Mesothelial cell of epicardium (in vitro differentiated cells): ENCODE measurements around the gene PVALEF. TPM values are rescaled to one million over a fixed set of nuclear protein-coding genes. Genes with fewer than 3 reads are reported as not detected.

Experiments used
- DNase-seq, 2 experiments: peaks; one replicate each; pipeline ENCODE4 v3.0.0; 2021; ENCODE audit warnings: low spot score in 2 of 2; ENCODE audit not compliant: unreplicated experiment in 2 of 2
- H3K27ac Mint-ChIP-seq: 2 replicates; pipeline ENCODE4 v1.8.0; 2021; ENCODE audit warnings: mixed read lengths
- H3K27me3 Mint-ChIP-seq: 2 replicates; pipeline ENCODE4 v1.8.0; 2021; ENCODE audit warnings: low read depth, mixed read lengths
- H3K36me3 Mint-ChIP-seq: 2 replicates; pipeline ENCODE4 v1.8.0; 2021; ENCODE audit warnings: mixed read lengths
- H3K4me1 Mint-ChIP-seq: 2 replicates; pipeline ENCODE4 v1.8.0; 2021; ENCODE audit warnings: mixed read lengths
- H3K4me3 Mint-ChIP-seq: 2 replicates; pipeline ENCODE4 v1.8.0; 2021; ENCODE audit warnings: mild to moderate bottlenecking, moderate library complexity, mixed read lengths
- H3K9me3 Mint-ChIP-seq: 2 replicates; pipeline ENCODE4 v1.8.0; 2021; ENCODE audit warnings: mixed read lengths
- CTCF ChIP-seq: fragments of 200-600 bp; sonication (generic); IDR thresholded peaks from one replicate; pipeline ENCODE4 v1.5.0; 2021; ENCODE audit warnings: antibody characterized with exemption; ENCODE audit not compliant: unreplicated experiment
- total RNA-seq: library from RNA; stranded (reverse); gene quantifications from 3 replicates; pipeline ENCODE4 v1.2.1, GENCODE V29; 2021

The PVALEF gene
- 0.22 to 0.62 TPM (median 0.47 TPM) in 3 replicates for total RNA-seq

GRCh38 chr17:81165246-81166032 is at the start of gene PVALEF:
PVALEF (plus strand) TSS chr17:81165507; CDS start chr17:81181227, 15,720 bp downstream.
- TF ChIP-seq CTCF, result no peak
- Mint-ChIP-seq H3K36me3 (no peaks in the 10 kb centered on the region), H3K4me1 (peaks cover 11% of the 10 kb centered on the region), H3K4me3 (peak within 1 kb of the TSS; percentile 66), H3K27ac (peak within 1 kb of the TSS; percentile 43), H3K27me3 (no peaks in the 10 kb centered on the region), H3K9me3 (no peaks in the 10 kb centered on the region)
- DNase-seq, result peak; percentile 21 to 55

- Mint-ChIP-seq H3K36me3 (no peaks in the 10 kb centered on the region), H3K4me1 (peaks cover 8% of the 10 kb centered on the region), H3K9me3 (no peaks in the 10 kb centered on the region), H3K27me3 (no peaks in the 10 kb centered on the region), H3K27ac (no peak overlapping the region), H3K4me3 (no peak overlapping the region)
- TF ChIP-seq CTCF, result no peak
- no peak for DNase-seq
Measured at GRCh38 chr17:81115749-81116464, 49.4 kb upstream of the PVALEF start.

GRCh38 chr17:81116704-81117103 is 48.6 kb upstream of the PVALEF start:
- Mint-ChIP-seq H3K27me3 (no peaks in the 10 kb centered on the region), H3K27ac (no peak overlapping the region), H3K9me3 (no peaks in the 10 kb centered on the region), H3K4me3 (no peak overlapping the region), H3K4me1 (peaks cover 8% of the 10 kb centered on the region), H3K36me3 (no peaks in the 10 kb centered on the region)
- DNase-seq, result no peak
- TF ChIP-seq CTCF, result no peak

GRCh38 chr17:81117672-81118198 is 47.6 kb upstream of the PVALEF start:
- no peak for TF ChIP-seq CTCF
- H3K27ac Mint-ChIP-seq, result no peak overlapping the region
- no peaks in the 10 kb centered on the region for H3K36me3 Mint-ChIP-seq
- H3K4me3 Mint-ChIP-seq, result no peak overlapping the region
- peaks cover 8% of the 10 kb centered on the region for H3K4me1 Mint-ChIP-seq
- H3K27me3 Mint-ChIP-seq, result no peaks in the 10 kb centered on the region
- no peaks in the 10 kb centered on the region for H3K9me3 Mint-ChIP-seq
- no peak for DNase-seq

GRCh38 chr17:81118308-81119221 is 46.7 kb upstream of the PVALEF start:
- Mint-ChIP-seq H3K36me3 (no peaks in the 10 kb centered on the region), H3K4me3 (peak overlapping the region; percentile 60), H3K27ac (peak overlapping the region; percentile 64), H3K9me3 (no peaks in the 10 kb centered on the region), H3K27me3 (no peaks in the 10 kb centered on the region), H3K4me1 (peaks cover 8% of the 10 kb centered on the region)
- DNase-seq, result no peak
- TF ChIP-seq CTCF, result no peak
